Measurements from ENCODE around the gene ATG2A. TPM values are rescaled to one million over a fixed set of nuclear protein-coding genes. Genes with fewer than 3 reads are reported as not detected.

Gene ATG2A
- total and polyA plus RNA-seq, 2 of the 8 experiments (the other 6 are each of a cell fraction or from before 2014, with no cell fraction given): 12.1 to 22.1 TPM

GRCh38 chr11:64960719-64961118, 43.7 kb upstream of the ATG2A start:
- Histone ChIP-seq H3K4me1 (replicated peaks in 1 of 4; ENCODE audit: control insufficient read depth in 3 of 4, insufficient read depth in 4 of 4, low read length in 3 of 4) (no peaks in the 10 kb centered on the region), H3K18ac (ENCODE audit: extremely low read depth, low read length) (no peak overlapping the region), H4K8ac (ENCODE audit: extremely low read depth, insufficient read depth, low read length) (no peak overlapping the region), H3K56ac (replicated peaks; ENCODE audit: insufficient read length, low read depth, low read length) (no peak overlapping the region), H2BK12ac (ENCODE audit: low read depth, low read length) (no peak overlapping the region), H3K27ac (ENCODE audit: low read depth, low read length) (no peak overlapping the region), H2AK5ac (ENCODE audit: low read depth, low read length) (no peak overlapping the region), H3K9me3 (ENCODE audit: insufficient read depth in 2 of 2, low read depth in 1 of 2, low read length in 1 of 2) (no peaks in the 10 kb centered on the region), H4K91ac (replicated peaks; ENCODE audit: insufficient read length, low read length) (no peak overlapping the region), H3K14ac (ENCODE audit: insufficient read length) (no peak overlapping the region), H2BK15ac (ENCODE audit: low read length) (no peak overlapping the region), H3K4me3 (ENCODE audit: extremely low read depth in 1 of 4, insufficient read depth in 2 of 4, low read depth in 3 of 4, low read length in 4 of 4) (no peak overlapping the region), H3K23me2 (ENCODE audit: low read depth, low read length) (no peaks in the 10 kb centered on the region), H2AFZ (ENCODE audit: low read length) (no peak overlapping the region), H2BK120ac (replicated peaks; ENCODE audit: low read depth, low read length) (no peak overlapping the region), H3K27me3 (replicated peaks in 1 of 4; ENCODE audit: control insufficient read depth in 3 of 4, extremely low read depth in 1 of 4, insufficient read depth in 3 of 4, low read length in 3 of 4) (no peaks in the 10 kb centered on the region), H3K36me3 (ENCODE audit: control insufficient read depth in 2 of 4, insufficient read depth in 4 of 4, low read length in 3 of 4) (no peaks in the 10 kb centered on the region), H3K4me2 (ENCODE audit: insufficient read depth in 1 of 2, low read depth in 2 of 2, low read length in 2 of 2) (no peak overlapping the region), H3K4ac (replicated peaks; ENCODE audit: insufficient read length, low read depth, low read length) (no peak overlapping the region), H2BK20ac (ENCODE audit: low read length) (no peak overlapping the region), H3K23ac (ENCODE audit: insufficient read length) (no peak overlapping the region), H3K9ac (replicated peaks in 1 of 4; ENCODE audit: extremely low read depth in 1 of 4, low read depth in 3 of 4, low read length in 3 of 4) (no peak overlapping the region), H3K79me1 (ENCODE audit: low read depth, low read length) (no peaks in the 10 kb centered on the region), H4K5ac (ENCODE audit: insufficient read length, low read depth, low read length) (no peak overlapping the region), H3K79me2 (ENCODE audit: control insufficient read depth in 1 of 2, insufficient read depth in 2 of 2, low read length in 2 of 2) (no peaks in the 10 kb centered on the region), H2BK5ac (ENCODE audit: low read depth, low read length) (no peak overlapping the region), H4K20me1 (replicated peaks in 1 of 2; ENCODE audit: control insufficient read depth in 1 of 2, insufficient read depth in 2 of 2, low read length in 2 of 2) (no peaks in the 10 kb centered on the region)
- no peak for TF ChIP-seq GABPA (IDR thresholded peaks at IDR 0.05; ENCODE audit: borderline replicate concordance, insufficient read depth, low read length)
- TF ChIP-seq JUND (IDR thresholded peaks at IDR 0.05; ENCODE audit: low read length): no peak
- no peak for TF ChIP-seq CHD1 (IDR thresholded peaks at IDR 0.05; ENCODE audit: low read depth, low read length)
- TF ChIP-seq CBX5 (IDR thresholded peaks at IDR 0.05; ENCODE audit: low read depth, low read length): no peak
- TF ChIP-seq POU5F1 (IDR thresholded peaks at IDR 0.05; ENCODE audit: low read depth, low read length): no peak
- no peak for TF ChIP-seq SP1 (IDR thresholded peaks at IDR 0.05; ENCODE audit: low read depth, low read length)
- TF ChIP-seq CHD2 (IDR thresholded peaks at IDR 0.05; ENCODE audit: low read length): no peak
- no peak for TF ChIP-seq SP2 (IDR thresholded peaks at IDR 0.05; ENCODE audit: low read length)
- no peak for TF ChIP-seq EZH2 (IDR thresholded peaks at IDR 0.05; ENCODE audit: low read depth, low read length, severe bottlenecking)
- CTCF ChIA-PET (ENCODE audit: partially characterized antibody): no interaction called here
- FAIRE-seq (no peak), DNase-seq (ENCODE audit: low read depth in 1 of 2, low spot score in 2 of 2) (no peak)
- 85% methylated on average over 4 of the region's 4 CpGs; no CpG with 5 or more reads in 1 of the 2 experiments for WGBS, 2 experiments (ENCODE audit: extremely low coverage in 1 of 2, insufficient coverage in 1 of 2, insufficient read length in 1 of 2, insufficient replicate concordance in 2 of 2, low coverage in 1 of 2, low lambda C conversion rate in 2 of 2, missing lambda C conversion rate in 1 of 2)
- POLR2A ChIA-PET (ENCODE audit: partially characterized antibody): no interaction called here
